GM23338 (cell line): ENCODE results near the gene EREG. TPM values are rescaled to one million over a fixed set of nuclear protein-coding genes. Genes with fewer than 3 reads are reported as not detected.

Source experiments
- ATAC-seq: fragments of 200-7000 bp; cut with Tn5 transposase; 3 replicates; pipeline ENCODE4 v1.9.1; 2020
- DNase-seq: peaks from one replicate; pipeline ENCODE4 v3.0.0-alpha.2; 2015; ENCODE audit warnings: low spot score
- H2AFZ ChIP-seq: fragments of 200-600 bp; sonication (generic); 2 replicates; pipeline ENCODE4 v1.8.0; 2016; ENCODE audit warnings: antibody characterized with exemption, mild to moderate bottlenecking, moderate library complexity
- H3F3A ChIP-seq: fragments of 200-600 bp; sonication (generic); replicated peaks from 2 replicates; pipeline ENCODE4 v1.8.0; 2017; ENCODE audit warnings: antibody characterized with exemption, mixed run types, low read depth
- H3K27ac ChIP-seq: fragments of 200-600 bp; sonication (generic); 2 replicates; pipeline ENCODE4 v1.6.1; 2016; ENCODE audit warnings: low read depth
- H3K27me3 ChIP-seq: fragments of 200-600 bp; sonication (generic); 2 replicates; pipeline ENCODE4 v1.8.0; 2016; ENCODE audit warnings: mild to moderate bottlenecking, mixed run types, moderate library complexity; ENCODE audit not compliant: insufficient read depth
- H3K36me3 ChIP-seq: fragments of 200-600 bp; sonication (generic); 2 replicates; pipeline ENCODE4 v1.8.0; 2016; ENCODE audit warnings: mild to moderate bottlenecking; ENCODE audit not compliant: insufficient read depth
- H3K4me1 ChIP-seq: fragments of 200-600 bp; sonication (generic); 2 replicates; pipeline ENCODE4 v1.8.0; 2016; ENCODE audit warnings: mild to moderate bottlenecking, moderate library complexity; ENCODE audit not compliant: insufficient read depth
- H3K4me2 ChIP-seq: fragments of 200-600 bp; sonication (generic); 2 replicates; pipeline ENCODE4 v1.7.1; 2017; ENCODE audit warnings: mixed run types
- H3K4me3 ChIP-seq: fragments of 200-600 bp; sonication (generic); 2 replicates; pipeline ENCODE4 v1.6.1; 2016; ENCODE audit warnings: mixed run types
- H3K79me2 ChIP-seq: fragments of 200-600 bp; sonication (generic); replicated peaks from 2 replicates; pipeline ENCODE4 v1.8.0; 2017; ENCODE audit warnings: mild to moderate bottlenecking; ENCODE audit not compliant: insufficient read depth
- H3K9me2 ChIP-seq: fragments of 200-600 bp; sonication (generic); 2 replicates; pipeline ENCODE4 v1.8.0; 2017; ENCODE audit not compliant: insufficient read depth
- H4K20me1 ChIP-seq: fragments of 200-600 bp; sonication (generic); replicated peaks from 2 replicates; pipeline ENCODE4 v1.8.0; 2017; ENCODE audit warnings: mild to moderate bottlenecking; ENCODE audit not compliant: insufficient read depth
- H3K27ac Mint-ChIP-seq: 2 replicates; pipeline ENCODE4 v1.8.0; 2020; ENCODE audit warnings: inconsistent platforms, mild to moderate bottlenecking, moderate library complexity, mixed read lengths
- H3K27me3 Mint-ChIP-seq: 3 replicates; pipeline ENCODE4 v1.8.0; 2022; ENCODE audit warnings: low read depth, mild to moderate bottlenecking, moderate library complexity, mixed read lengths, inconsistent platforms; ENCODE audit not compliant: insufficient read depth, poor library complexity
- H3K36me3 Mint-ChIP-seq: 3 replicates; pipeline ENCODE4 v1.8.0; 2021; ENCODE audit warnings: low read depth, mild to moderate bottlenecking, inconsistent platforms, moderate library complexity, mixed read lengths
- H3K4me1 Mint-ChIP-seq: 3 replicates; pipeline ENCODE4 v1.8.0; 2020; ENCODE audit warnings: mild to moderate bottlenecking, inconsistent platforms, mixed read lengths
- H3K4me3 Mint-ChIP-seq: 3 replicates; pipeline ENCODE4 v1.8.0; 2021; ENCODE audit warnings: moderate library complexity, mild to moderate bottlenecking, inconsistent platforms, mixed read lengths
- H3K9me3 Mint-ChIP-seq: 3 replicates; pipeline ENCODE4 v1.8.0; 2020; ENCODE audit warnings: moderate library complexity, mild to moderate bottlenecking, inconsistent platforms, mixed read lengths
- CREB1 ChIP-seq: fragments of 250-450 bp; sonication (Bioruptor Pico); IDR thresholded peaks from 2 replicates; pipeline ENCODE4 v1.5.0; 2020; ENCODE audit warnings: low read depth, mild to moderate bottlenecking, moderate library complexity
- EZH2 ChIP-seq: fragments of 200-600 bp; sonication (generic); IDR thresholded peaks from one replicate; pipeline ENCODE4 v1.8.0; 2017; ENCODE audit warnings: antibody characterized with exemption, mild to moderate bottlenecking, low read depth; ENCODE audit not compliant: unreplicated experiment
- EZH2phosphoT487 ChIP-seq: fragments of 200-600 bp; sonication (generic); IDR thresholded peaks from one replicate; pipeline ENCODE4 v1.8.1; 2018; ENCODE audit warnings: antibody characterized with exemption; ENCODE audit not compliant: unreplicated experiment
- NANOG ChIP-seq: IDR thresholded peaks from 2 replicates; pipeline ENCODE4 v1.6.1; 2016; ENCODE audit warnings: antibody characterized with exemption, borderline replicate concordance
- POLR2AphosphoS5 ChIP-seq: IDR thresholded peaks from 2 replicates; pipeline ENCODE4 v1.6.1; 2016; ENCODE audit warnings: antibody characterized with exemption, low read depth
- STAT1 ChIP-seq: IDR thresholded peaks from one replicate; pipeline ENCODE4 v1.6.1; 2016; ENCODE audit warnings: antibody characterized with exemption; ENCODE audit not compliant: unreplicated experiment
- ZNF114 ChIP-seq: fragments of 250-450 bp; sonication (Bioruptor Pico); IDR thresholded peaks from 2 replicates; pipeline ENCODE4 v1.5.0; 2020; ENCODE audit warnings: mild to moderate bottlenecking, moderate library complexity
- ZNF331 ChIP-seq: fragments of 250-450 bp; sonication (Bioruptor Pico); IDR thresholded peaks from 2 replicates; pipeline ENCODE4 v1.5.0; 2020; ENCODE audit warnings: low read depth, mild to moderate bottlenecking, moderate library complexity
- polyA plus RNA-seq: library from polyadenylated mRNA; unstranded; fragments of >200 nt; fragmentation: Nextera tagmentation; extraction: Ambion mirVana; gene quantifications from 2 replicates; pipeline ENCODE4 v1.2.1, GENCODE V29; 2016
- total RNA-seq: library from RNA; depleted of rRNA; stranded (reverse); fragments of >200 nt; shearing (Covaris generic); gene quantifications from 2 replicates; pipeline ENCODE4 v1.2.3, GENCODE V29; 2014
- TF ChIP-seq, protein P1 (sequence below): IDR thresholded peaks from 2 replicates; pipeline ENCODE4 v1.6.1; 2016; ENCODE audit warnings: antibody characterized with exemption
- TF ChIP-seq, protein P2 (sequence below), 2 experiments: fragments of 200-600 bp in 1 of 2; sonication (generic) in 1 of 2; conservative IDR thresholded peaks; 2 replicates each; pipeline versions ENCODE4 v1.5.1 to v1.6.1; 2016 to 2017; ENCODE audit warnings: antibody characterized with exemption in 2 of 2, low read depth in 2 of 2, mild to moderate bottlenecking in 2 of 2, moderate library complexity in 1 of 2
- TF ChIP-seq, protein P3 (sequence below): fragments of 250-450 bp; sonication (Bioruptor Pico); IDR thresholded peaks from 2 replicates; pipeline ENCODE4 v1.5.0; 2020; ENCODE audit warnings: mild to moderate bottlenecking, moderate library complexity

The EREG gene
- total and polyA plus RNA-seq, 2 experiments from 2014 or later, result not detected

GRCh38 chr4:74418063-74418670 is 53.2 kb downstream of the EREG start:
- no peak for TF ChIP-seq EZH2
- TF ChIP-seq, protein P1, sequence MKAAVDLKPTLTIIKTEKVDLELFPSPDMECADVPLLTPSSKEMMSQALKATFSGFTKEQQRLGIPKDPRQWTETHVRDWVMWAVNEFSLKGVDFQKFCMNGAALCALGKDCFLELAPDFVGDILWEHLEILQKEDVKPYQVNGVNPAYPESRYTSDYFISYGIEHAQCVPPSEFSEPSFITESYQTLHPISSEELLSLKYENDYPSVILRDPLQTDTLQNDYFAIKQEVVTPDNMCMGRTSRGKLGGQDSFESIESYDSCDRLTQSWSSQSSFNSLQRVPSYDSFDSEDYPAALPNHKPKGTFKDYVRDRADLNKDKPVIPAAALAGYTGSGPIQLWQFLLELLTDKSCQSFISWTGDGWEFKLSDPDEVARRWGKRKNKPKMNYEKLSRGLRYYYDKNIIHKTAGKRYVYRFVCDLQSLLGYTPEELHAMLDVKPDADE, result no peak
- no peak for TF ChIP-seq POLR2AphosphoS5
- TF ChIP-seq, protein P2, sequence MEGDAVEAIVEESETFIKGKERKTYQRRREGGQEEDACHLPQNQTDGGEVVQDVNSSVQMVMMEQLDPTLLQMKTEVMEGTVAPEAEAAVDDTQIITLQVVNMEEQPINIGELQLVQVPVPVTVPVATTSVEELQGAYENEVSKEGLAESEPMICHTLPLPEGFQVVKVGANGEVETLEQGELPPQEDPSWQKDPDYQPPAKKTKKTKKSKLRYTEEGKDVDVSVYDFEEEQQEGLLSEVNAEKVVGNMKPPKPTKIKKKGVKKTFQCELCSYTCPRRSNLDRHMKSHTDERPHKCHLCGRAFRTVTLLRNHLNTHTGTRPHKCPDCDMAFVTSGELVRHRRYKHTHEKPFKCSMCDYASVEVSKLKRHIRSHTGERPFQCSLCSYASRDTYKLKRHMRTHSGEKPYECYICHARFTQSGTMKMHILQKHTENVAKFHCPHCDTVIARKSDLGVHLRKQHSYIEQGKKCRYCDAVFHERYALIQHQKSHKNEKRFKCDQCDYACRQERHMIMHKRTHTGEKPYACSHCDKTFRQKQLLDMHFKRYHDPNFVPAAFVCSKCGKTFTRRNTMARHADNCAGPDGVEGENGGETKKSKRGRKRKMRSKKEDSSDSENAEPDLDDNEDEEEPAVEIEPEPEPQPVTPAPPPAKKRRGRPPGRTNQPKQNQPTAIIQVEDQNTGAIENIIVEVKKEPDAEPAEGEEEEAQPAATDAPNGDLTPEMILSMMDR (conservative IDR thresholded peaks at IDR 0.05; ENCODE audit: low read depth in 2 of 2), result no peak
- TF ChIP-seq EZH2phosphoT487, result no peak
- no peak for TF ChIP-seq CREB1 (CRISPR knock-in tag)
- TF ChIP-seq STAT1, result no peak
- TF ChIP-seq, protein P3, sequence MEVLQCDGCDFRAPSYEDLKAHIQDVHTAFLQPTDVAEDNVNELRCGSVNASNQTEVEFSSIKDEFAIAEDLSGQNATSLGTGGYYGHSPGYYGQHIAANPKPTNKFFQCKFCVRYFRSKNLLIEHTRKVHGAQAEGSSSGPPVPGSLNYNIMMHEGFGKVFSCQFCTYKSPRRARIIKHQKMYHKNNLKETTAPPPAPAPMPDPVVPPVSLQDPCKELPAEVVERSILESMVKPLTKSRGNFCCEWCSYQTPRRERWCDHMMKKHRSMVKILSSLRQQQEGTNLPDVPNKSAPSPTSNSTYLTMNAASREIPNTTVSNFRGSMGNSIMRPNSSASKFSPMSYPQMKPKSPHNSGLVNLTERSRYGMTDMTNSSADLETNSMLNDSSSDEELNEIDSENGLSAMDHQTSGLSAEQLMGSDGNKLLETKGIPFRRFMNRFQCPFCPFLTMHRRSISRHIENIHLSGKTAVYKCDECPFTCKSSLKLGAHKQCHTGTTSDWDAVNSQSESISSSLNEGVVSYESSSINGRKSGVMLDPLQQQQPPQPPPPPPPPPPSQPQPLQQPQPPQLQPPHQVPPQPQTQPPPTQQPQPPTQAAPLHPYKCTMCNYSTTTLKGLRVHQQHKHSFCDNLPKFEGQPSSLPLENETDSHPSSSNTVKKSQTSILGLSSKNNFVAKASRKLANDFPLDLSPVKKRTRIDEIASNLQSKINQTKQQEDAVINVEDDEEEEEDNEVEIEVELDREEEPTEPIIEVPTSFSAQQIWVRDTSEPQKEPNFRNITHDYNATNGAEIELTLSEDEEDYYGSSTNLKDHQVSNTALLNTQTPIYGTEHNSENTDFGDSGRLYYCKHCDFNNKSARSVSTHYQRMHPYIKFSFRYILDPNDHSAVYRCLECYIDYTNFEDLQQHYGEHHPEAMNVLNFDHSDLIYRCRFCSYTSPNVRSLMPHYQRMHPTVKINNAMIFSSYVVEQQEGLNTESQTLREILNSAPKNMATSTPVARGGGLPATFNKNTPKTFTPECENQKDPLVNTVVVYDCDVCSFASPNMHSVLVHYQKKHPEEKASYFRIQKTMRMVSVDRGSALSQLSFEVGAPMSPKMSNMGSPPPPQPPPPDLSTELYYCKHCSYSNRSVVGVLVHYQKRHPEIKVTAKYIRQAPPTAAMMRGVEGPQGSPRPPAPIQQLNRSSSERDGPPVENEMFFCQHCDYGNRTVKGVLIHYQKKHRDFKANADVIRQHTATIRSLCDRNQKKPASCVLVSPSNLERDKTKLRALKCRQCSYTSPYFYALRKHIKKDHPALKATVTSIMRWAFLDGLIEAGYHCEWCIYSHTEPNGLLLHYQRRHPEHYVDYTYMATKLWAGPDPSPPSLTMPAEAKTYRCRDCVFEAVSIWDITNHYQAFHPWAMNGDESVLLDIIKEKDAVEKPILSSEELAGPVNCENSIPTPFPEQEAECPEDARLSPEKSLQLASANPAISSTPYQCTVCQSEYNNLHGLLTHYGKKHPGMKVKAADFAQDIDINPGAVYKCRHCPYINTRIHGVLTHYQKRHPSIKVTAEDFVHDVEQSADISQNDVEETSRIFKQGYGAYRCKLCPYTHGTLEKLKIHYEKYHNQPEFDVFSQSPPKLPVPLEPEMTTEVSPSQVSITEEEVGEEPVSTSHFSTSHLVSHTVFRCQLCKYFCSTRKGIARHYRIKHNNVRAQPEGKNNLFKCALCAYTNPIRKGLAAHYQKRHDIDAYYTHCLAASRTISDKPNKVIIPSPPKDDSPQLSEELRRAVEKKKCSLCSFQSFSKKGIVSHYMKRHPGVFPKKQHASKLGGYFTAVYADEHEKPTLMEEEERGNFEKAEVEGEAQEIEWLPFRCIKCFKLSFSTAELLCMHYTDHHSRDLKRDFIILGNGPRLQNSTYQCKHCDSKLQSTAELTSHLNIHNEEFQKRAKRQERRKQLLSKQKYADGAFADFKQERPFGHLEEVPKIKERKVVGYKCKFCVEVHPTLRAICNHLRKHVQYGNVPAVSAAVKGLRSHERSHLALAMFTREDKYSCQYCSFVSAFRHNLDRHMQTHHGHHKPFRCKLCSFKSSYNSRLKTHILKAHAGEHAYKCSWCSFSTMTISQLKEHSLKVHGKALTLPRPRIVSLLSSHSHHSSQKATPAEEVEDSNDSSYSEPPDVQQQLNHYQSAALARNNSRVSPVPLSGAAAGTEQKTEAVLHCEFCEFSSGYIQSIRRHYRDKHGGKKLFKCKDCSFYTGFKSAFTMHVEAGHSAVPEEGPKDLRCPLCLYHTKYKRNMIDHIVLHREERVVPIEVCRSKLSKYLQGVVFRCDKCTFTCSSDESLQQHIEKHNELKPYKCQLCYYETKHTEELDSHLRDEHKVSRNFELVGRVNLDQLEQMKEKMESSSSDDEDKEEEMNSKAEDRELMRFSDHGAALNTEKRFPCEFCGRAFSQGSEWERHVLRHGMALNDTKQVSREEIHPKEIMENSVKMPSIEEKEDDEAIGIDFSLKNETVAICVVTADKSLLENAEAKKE (CRISPR knock-in tag), result no peak
- no peak for TF ChIP-seq NANOG
- TF ChIP-seq ZNF114 (CRISPR knock-in tag), result no peak
- no peak for TF ChIP-seq ZNF331
- H3K27me3 Mint-ChIP-seq, result no peaks in the 10 kb centered on the region
- H3K27ac Mint-ChIP-seq, result no peak overlapping the region
- H3K9me3 Mint-ChIP-seq, result peaks cover 10% of the 10 kb centered on the region; the same call in 2 of the 3 replicates
- H2AFZ ChIP-seq, result no peak overlapping the region
- H4K20me1 ChIP-seq, result no peaks in the 10 kb centered on the region
- H3K4me2 ChIP-seq, result no peak overlapping the region
- H3K4me3 ChIP-seq, result no peak overlapping the region
- no peaks in the 10 kb centered on the region for H3K79me2 ChIP-seq
- DNase-seq, result no peak
- H3K4me3 Mint-ChIP-seq, result no peak overlapping the region
- no peak overlapping the region for H3K27ac ChIP-seq
- no peaks in the 10 kb centered on the region for H3K9me2 ChIP-seq
- peaks cover 6% of the 10 kb centered on the region; the same call in 2 of the 3 replicates for H3K36me3 Mint-ChIP-seq
- no peaks in the 10 kb centered on the region for H3K36me3 ChIP-seq
- H3K4me1 Mint-ChIP-seq, result peaks cover 3% of the 10 kb centered on the region
- ATAC-seq, result no peak
- H3K27me3 ChIP-seq, result no peaks in the 10 kb centered on the region
- H3F3A ChIP-seq, result no peaks in the 10 kb centered on the region
- H3K4me1 ChIP-seq, result peaks cover 3% of the 10 kb centered on the region; the same call in 1 of the 2 replicates
